Astrocyte (in vitro differentiated cells and primary cell): ENCODE results near the gene PDE11A.

Experiments
- CTCF ChIP-seq: IDR thresholded peaks from 2 replicates; pipeline ENCODE4 v1.5.1; 2011; ENCODE audit warnings: low read depth, mild to moderate bottlenecking, inconsistent platforms, low read length, moderate library complexity; ENCODE audit not compliant: insufficient read depth
- EZH2 ChIP-seq: IDR thresholded peaks from 2 replicates; pipeline ENCODE4 v1.6.1; 2012; ENCODE audit warnings: mild to moderate bottlenecking, low read length, inconsistent platforms; ENCODE audit not compliant: insufficient read depth

DNA sequence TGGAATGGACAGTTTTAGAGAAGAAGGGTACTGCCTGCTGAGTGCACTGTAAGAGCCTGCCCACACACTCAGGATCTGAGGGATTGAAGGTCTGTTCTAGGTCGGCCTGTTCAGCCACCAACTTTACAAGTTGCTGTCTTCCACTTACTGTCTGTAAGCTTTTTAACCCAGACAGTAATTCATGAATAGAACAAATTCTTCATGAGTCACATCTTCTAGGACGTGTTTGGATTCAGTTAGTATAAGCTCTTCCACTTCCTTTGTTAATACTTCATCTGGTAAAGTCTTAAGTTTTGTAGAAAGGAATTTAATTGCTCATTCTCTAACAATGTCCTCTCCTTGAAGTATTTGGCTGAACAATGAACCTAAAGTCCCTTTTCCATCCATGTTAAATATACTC lies 74.6 kb downstream of the PDE11A start:
- TF ChIP-seq CTCF (no peak), EZH2 (no peak)
